Endothelial cell (in vitro differentiated cells): ENCODE measurements around the gene SEMA6C. TPM values are rescaled to one million over a fixed set of nuclear protein-coding genes. Genes with fewer than 3 reads are reported as not detected.

ENCODE experiments used
- total RNA-seq: library from RNA; stranded (reverse); fragmentation: NEBNext Ultra II Directional; extraction: Animal tissue kit (Norgen Biotek cat#: 25700); gene quantifications from one replicate; pipeline ENCODE4 v1.2.1, GENCODE V29; 2021; ENCODE audit not compliant: unreplicated experiment

Gene SEMA6C
- total RNA-seq, 1 donor from 2014 or later = 214 TPM

Other genes starting within 250 kb of the SEMA6C start
- gene SETDB1, start 220.3 kb downstream of the SEMA6C start, total RNA-seq = 50.6 TPM
- 186 TPM for gene CERS2, start 171.8 kb downstream of the SEMA6C start, total RNA-seq
- not detected for gene ANXA9, start 164.3 kb downstream of the SEMA6C start, total RNA-seq
- 11.2 TPM for gene MINDY1, start 139.7 kb downstream of the SEMA6C start, total RNA-seq
- 16.7 TPM for gene PRUNE1, start 138.2 kb downstream of the SEMA6C start, total RNA-seq
- gene BNIPL, start 110.0 kb downstream of the SEMA6C start, total RNA-seq = 1.5 TPM
- 1.0 TPM for gene C1orf56, start 98.9 kb downstream of the SEMA6C start, total RNA-seq
- gene CDC42SE1, start 87.0 kb downstream of the SEMA6C start, total RNA-seq = 180 TPM
- gene MLLT11, start 86.2 kb downstream of the SEMA6C start, total RNA-seq = 27.8 TPM
- gene GABPB2, start 75.9 kb downstream of the SEMA6C start, total RNA-seq = 4.1 TPM
- 1.6 TPM for gene TNFAIP8L2, start 10.0 kb upstream of the SEMA6C start, total RNA-seq
- 7.5 TPM for gene LYSMD1, start 19.3 kb upstream of the SEMA6C start, total RNA-seq
- gene SCNM1, start 19.5 kb upstream of the SEMA6C start, total RNA-seq = 48.3 TPM
- gene TMOD4, start 29.4 kb upstream of the SEMA6C start, total RNA-seq = 1.1 TPM
- gene VPS72, start 43.6 kb upstream of the SEMA6C start, total RNA-seq = 83.5 TPM
- 75.9 TPM for gene PIP5K1A, start 51.9 kb upstream of the SEMA6C start, total RNA-seq
- 186 TPM for gene PSMD4, start 108.1 kb upstream of the SEMA6C start, total RNA-seq
- gene ZNF687, start 135.7 kb upstream of the SEMA6C start, total RNA-seq = 29.9 TPM
- gene PI4KB, start 180.8 kb upstream of the SEMA6C start, total RNA-seq = 50.3 TPM
- 51.6 TPM for gene RFX5, start 200.6 kb upstream of the SEMA6C start, total RNA-seq
- gene SELENBP1, start 226.1 kb upstream of the SEMA6C start, total RNA-seq = 15.6 TPM